Psoas muscle (tissue), 8 donors: ENCODE measurements around the gene ZAP70. TPM values are rescaled to one million over a fixed set of nuclear protein-coding genes. Genes with fewer than 3 reads are reported as not detected.
A peak's percentile ranks its signal among the peaks of the same experiment; 100 is the strongest.

ENCODE experiments used
- ATAC-seq, 4 donors: fragments of 200-7000 bp; cut with Tn5 transposase; one replicate each; pipeline ENCODE4 v1.9.1; 2020; ENCODE audit warnings: moderate library complexity in 3 of 4, mild to moderate bottlenecking in 2 of 4
- DNase-seq, 2 donors: peaks; one replicate each; pipeline ENCODE4 v3.0.0-alpha.2; 2020
- H3K27ac ChIP-seq: fragments of 200-600 bp; one replicate; pipeline ENCODE4 v1.8.0; 2022
- H3K27me3 ChIP-seq, 3 donors: fragments of 200-600 bp in 1 of 3; one replicate each; pipeline versions ENCODE4 v1.6.1 to v1.8.0; 2013 to 2022; ENCODE audit warnings: low read length in 2 of 3, mild to moderate bottlenecking in 2 of 3, moderate library complexity in 1 of 3; ENCODE audit not compliant: insufficient read depth in 3 of 3
- H3K36me3 ChIP-seq, 2 donors: fragments of 200-600 bp in 1 of 2; one replicate each; pipeline versions ENCODE4 v1.6.1 to v1.8.0; 2013 to 2022; ENCODE audit warnings: low read depth in 1 of 2, mild to moderate bottlenecking in 1 of 2, moderate library complexity in 1 of 2; ENCODE audit not compliant: insufficient read depth in 1 of 2
- H3K4me1 ChIP-seq: fragments of 200-600 bp; one replicate; pipeline ENCODE4 v1.8.0; 2022
- H3K4me3 ChIP-seq: fragments of 200-600 bp; one replicate; pipeline ENCODE4 v1.8.0; 2022; ENCODE audit warnings: mild to moderate bottlenecking
- H3K9me3 ChIP-seq: fragments of 200-600 bp; one replicate; pipeline ENCODE4 v1.8.0; 2022
- CTCF ChIP-seq: fragments of 200-600 bp; IDR thresholded peaks from one replicate; pipeline ENCODE4 v1.8.0; 2022; ENCODE audit warnings: antibody characterized with exemption
- WGBS, 3 donors: extraction: QIAGEN DNeasy Blood & Tissue Kit; methylation state at CpG; one replicate each; pipeline versions ENCODE4 v1.1.6 to v1.1.7; 2013; 5-methylcytosine and 5-hydroxymethylcytosine counted together
- intact Hi-C, 2 donors: fragments of 100-400 bp; cut with DNase I; formaldehyde crosslinking; loops; one replicate each; pipeline versions ENCODE4 v1.11.0 to v1.14.2; 2022
- polyA plus RNA-seq, 3 donors: library from polyadenylated mRNA; stranded (reverse); fragments of 200-250 nt; gene quantifications; one replicate each; pipeline ENCODE4 v1.2.3, GENCODE V29; 2013
- total RNA-seq, 4 donors: library from RNA; stranded (reverse); fragmentation: NEBNext Ultra II Directional in 2 of 4; extraction: Animal tissue kit (Norgen Biotek cat#: 25700) in 2 of 4; gene quantifications; one replicate each; pipeline versions ENCODE4 v1.2.1 to v1.2.4, GENCODE V29; 2021 to 2023
- donor health status: healthy with polysubstance abuse.
- donor health status: DM: no; HTN: no; CAD: no; lungs with moderate emphysema.
- donor health status: Bipolar disorder and iron deficiency.
- donor health status: healthy.
- donor health status: DM: yes; HTN: yes; CAD: no.
- donor health status: DM: no; HTN: no; CAD: no.
- donor health status: DM: no; HTN: no; CAD: no.
- donor health status: DM: yes; HTN: yes; CAD: no.

ZAP70 gene
- total and polyA plus RNA-seq, 7 donors, result 0.40 to 1.2 (median 0.74) TPM

GRCh38 chr2:97697252-97698235 is 15.8 kb upstream of the ZAP70 start:
- WGBS, 3 donors, result 27 to 30% (median 29%) methylated on average over 14 of the region's 14 CpGs
- no peaks in the 10 kb centered on the region for H3K27me3 ChIP-seq
- H3K9me3 ChIP-seq, result no peaks in the 10 kb centered on the region
- H3K4me3 ChIP-seq, result no peak overlapping the region
- peak; percentile 88 to 94 for DNase-seq
- peak; percentile 86 to 99 (median 92) for ATAC-seq
- H3K4me1 ChIP-seq, result no peaks in the 10 kb centered on the region
- intact Hi-C loops, result loop anchor here (2.0 to 10.0 kb wide), 6 partner anchors 33 to 1633 kb away; partner anchors contain the start of genes ACTR1B (in 1 of the 2) and COX5B (in 1 of the 2)
- H3K36me3 ChIP-seq, result no peaks in the 10 kb centered on the region
- no peak overlapping the region for H3K27ac ChIP-seq
- peak; percentile 98 for TF ChIP-seq CTCF

- WGBS, 3 donors, result 81 to 87% (median 85%) methylated on average over 4 of the region's 4 CpGs
- TF ChIP-seq CTCF, result no peak
- no peaks in the 10 kb centered on the region for H3K27me3 ChIP-seq
- no peaks in the 10 kb centered on the region for H3K9me3 ChIP-seq
- intact Hi-C loops, result loop anchor here in 1 of 2 donors (5.0 to 10.0 kb wide), 3 partner anchors 51 to 1634 kb away; partner anchors contain the start of gene COX5B
- DNase-seq, result no peak
- no peak for ATAC-seq
- no peaks in the 10 kb centered on the region for H3K36me3 ChIP-seq
- no peaks in the 10 kb centered on the region for H3K4me1 ChIP-seq
- no peak overlapping the region for H3K27ac ChIP-seq
- H3K4me3 ChIP-seq, result no peak overlapping the region
These were observed 14.8 kb upstream of the ZAP70 start for GRCh38 chr2:97698530-97698929.

GRCh38 chr2:97699765-97700444 is 13.5 kb upstream of the ZAP70 start:
- 61 to 63% (median 62%) methylated on average over 11 of the region's 11 CpGs for WGBS, 3 donors
- Histone ChIP-seq H3K4me3 (no peak overlapping the region), H3K27me3 (no peaks in the 10 kb centered on the region), H3K4me1 (no peaks in the 10 kb centered on the region), H3K36me3 (no peaks in the 10 kb centered on the region), H3K27ac (no peak overlapping the region), H3K9me3 (no peaks in the 10 kb centered on the region)
- TF ChIP-seq CTCF, result peak; percentile 52
- peak in 3 of 4 donors; percentile 54 to 61 (median 56) for ATAC-seq
- DNase-seq, result no peak
- intact Hi-C loops, result loop anchor here in 1 of 2 donors (5.0 to 10.0 kb wide), 4 partner anchors 53 to 1635 kb away; partner anchors contain the start of gene COX5B

- Histone ChIP-seq H3K4me1 (no peaks in the 10 kb centered on the region), H3K4me3 (no peak overlapping the region), H3K36me3 (no peaks in the 10 kb centered on the region), H3K27ac (no peak overlapping the region), H3K27me3 (no peaks in the 10 kb centered on the region), H3K9me3 (no peaks in the 10 kb centered on the region)
- TF ChIP-seq CTCF, result no peak
- DNase-seq (no peak), ATAC-seq (no peak)
- 69 to 85% (median 78%) methylated on average over 13 of the region's 13 CpGs for WGBS, 3 donors
- intact Hi-C loops, result loop anchor here in 1 of 2 donors (5.0 kb wide), 1 partner anchor 686 kb away; no protein-coding TSS in a partner anchor
These were observed 12.2 kb upstream of the ZAP70 start for GRCh38 chr2:97701186-97701585.
